Tibial nerve (tissue), 4 donors: ENCODE data around the gene PAMR1.

Experiments
- EP300 ChIP-seq, 2 donors: sonication (generic); formaldehyde crosslinking; IDR thresholded peaks; one replicate each; pipeline ENCODE4 v1.6.1; 2017; ENCODE audit warnings: antibody characterized with exemption in 2 of 2, mild to moderate bottlenecking in 1 of 2
- POLR2A ChIP-seq, 2 donors: fragments of 450-650 bp; IDR thresholded peaks; one replicate each; pipeline ENCODE4 v1.6.1; 2017; ENCODE audit warnings: antibody characterized with exemption in 2 of 2, mild to moderate bottlenecking in 2 of 2, moderate library complexity in 2 of 2
- TF ChIP-seq, protein P1 (sequence below), 5 experiments: fragments of 200-600 bp in 3 of 5; fragments of 450-650 bp in 2 of 5; sonication (generic) in 3 of 5; IDR thresholded peaks; one replicate each; pipeline ENCODE4 v1.5.1; 2016 to 2019; ENCODE audit warnings: antibody characterized with exemption in 5 of 5, mild to moderate bottlenecking in 3 of 5, moderate library complexity in 2 of 5

DNA sequence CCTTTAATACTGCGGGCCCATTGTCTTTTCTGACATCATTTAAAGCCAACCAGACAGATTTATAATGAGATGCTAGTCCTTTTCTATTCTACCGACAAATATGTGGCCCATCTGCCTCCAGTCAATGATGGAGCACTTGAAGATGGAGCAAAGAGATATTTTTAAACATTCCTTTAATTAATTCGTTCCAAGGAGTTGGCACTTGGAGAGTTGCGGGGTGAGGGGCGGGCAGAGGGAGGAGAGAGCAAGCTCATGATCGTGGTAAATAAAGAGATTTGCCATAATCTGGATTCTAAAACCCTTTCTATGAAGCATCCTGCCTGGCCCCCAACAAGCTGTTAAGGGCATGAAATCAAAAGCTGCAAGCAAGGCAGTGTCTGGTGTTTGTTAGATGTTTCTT is 111.1 kb downstream of the PAMR1 start:
- no peak for TF ChIP-seq POLR2A (IDR thresholded peaks at IDR 0.05)
- TF ChIP-seq, protein P1, sequence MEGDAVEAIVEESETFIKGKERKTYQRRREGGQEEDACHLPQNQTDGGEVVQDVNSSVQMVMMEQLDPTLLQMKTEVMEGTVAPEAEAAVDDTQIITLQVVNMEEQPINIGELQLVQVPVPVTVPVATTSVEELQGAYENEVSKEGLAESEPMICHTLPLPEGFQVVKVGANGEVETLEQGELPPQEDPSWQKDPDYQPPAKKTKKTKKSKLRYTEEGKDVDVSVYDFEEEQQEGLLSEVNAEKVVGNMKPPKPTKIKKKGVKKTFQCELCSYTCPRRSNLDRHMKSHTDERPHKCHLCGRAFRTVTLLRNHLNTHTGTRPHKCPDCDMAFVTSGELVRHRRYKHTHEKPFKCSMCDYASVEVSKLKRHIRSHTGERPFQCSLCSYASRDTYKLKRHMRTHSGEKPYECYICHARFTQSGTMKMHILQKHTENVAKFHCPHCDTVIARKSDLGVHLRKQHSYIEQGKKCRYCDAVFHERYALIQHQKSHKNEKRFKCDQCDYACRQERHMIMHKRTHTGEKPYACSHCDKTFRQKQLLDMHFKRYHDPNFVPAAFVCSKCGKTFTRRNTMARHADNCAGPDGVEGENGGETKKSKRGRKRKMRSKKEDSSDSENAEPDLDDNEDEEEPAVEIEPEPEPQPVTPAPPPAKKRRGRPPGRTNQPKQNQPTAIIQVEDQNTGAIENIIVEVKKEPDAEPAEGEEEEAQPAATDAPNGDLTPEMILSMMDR (IDR thresholded peaks at IDR 0.05): no peak
- TF ChIP-seq EP300 (IDR thresholded peaks at IDR 0.05): no peak
